HepG2 (cell line): ENCODE data around the gene CLDN14. TPM values are rescaled to one million over a fixed set of nuclear protein-coding genes. Genes with fewer than 3 reads are reported as not detected.

Experiments
- BRCA1 ChIP-seq: sonication (generic); formaldehyde crosslinking; IDR thresholded peaks from 2 replicates; pipeline ENCODE4 v1.4.0; 2020; ENCODE audit warnings: missing genetic modification reagents
- BRD4 ChIP-seq: sonication (generic); formaldehyde crosslinking; IDR thresholded peaks from 2 replicates; pipeline ENCODE4 v1.4.0; 2020; ENCODE audit warnings: missing genetic modification reagents
- CREBL2 ChIP-seq: sonication (generic); formaldehyde crosslinking; IDR thresholded peaks from 2 replicates; pipeline ENCODE4 v1.8.1; 2023; ENCODE audit warnings: missing genetic modification reagents, mild to moderate bottlenecking, borderline replicate concordance
- DNMT1 ChIP-seq: sonication (generic); formaldehyde crosslinking; IDR thresholded peaks from 2 replicates; pipeline ENCODE4 v1.5.1; 2020; ENCODE audit warnings: mild to moderate bottlenecking, missing genetic modification reagents
- DRAP1 ChIP-seq: IDR thresholded peaks from 2 replicates; pipeline ENCODE4 v1.6.1; 2016; ENCODE audit warnings: missing genetic modification reagents, missing compliant biosample characterization
- FOXK1 ChIP-seq: sonication (generic); formaldehyde crosslinking; IDR thresholded peaks from 2 replicates; pipeline ENCODE4 v1.4.0; 2020; ENCODE audit warnings: low read depth, missing genetic modification reagents, borderline replicate concordance
- HDAC1 ChIP-seq: sonication (generic); formaldehyde crosslinking; IDR thresholded peaks from 2 replicates; pipeline ENCODE4 v1.5.1; 2020; ENCODE audit warnings: mild to moderate bottlenecking, missing genetic modification reagents
- MEF2D ChIP-seq: sonication (generic); formaldehyde crosslinking; IDR thresholded peaks from 2 replicates; pipeline ENCODE4 v1.5.1; 2020; ENCODE audit warnings: mild to moderate bottlenecking, missing genetic modification reagents
- NCOR1 ChIP-seq: fragments of 200-600 bp; sonication (generic); IDR thresholded peaks from 2 replicates; pipeline ENCODE4 v1.7.0; 2017; ENCODE audit warnings: antibody characterized with exemption, low read length, borderline replicate concordance
- PITX1 ChIP-seq: sonication (generic); formaldehyde crosslinking; IDR thresholded peaks from 2 replicates; pipeline ENCODE4 v1.5.1; 2020; ENCODE audit warnings: mild to moderate bottlenecking, missing genetic modification reagents
- POLR2A ChIP-seq, 2 experiments: IDR thresholded peaks; 2 replicates each; pipeline ENCODE4 v1.6.1; 2011; ENCODE audit warnings: low read depth in 2 of 2, low read length in 2 of 2, mild to moderate bottlenecking in 1 of 2, moderate library complexity in 1 of 2; ENCODE audit not compliant: insufficient read depth in 1 of 2
- PRMT3 ChIP-seq: sonication (generic); formaldehyde crosslinking; IDR thresholded peaks from 2 replicates; pipeline ENCODE4 v1.8.1; 2022; ENCODE audit warnings: low read depth, mild to moderate bottlenecking, moderate library complexity, missing genetic modification reagents, borderline replicate concordance
- RARG ChIP-seq: sonication (generic); formaldehyde crosslinking; IDR thresholded peaks from 2 replicates; pipeline ENCODE4 v1.4.0; 2020; ENCODE audit warnings: low read depth, mild to moderate bottlenecking, missing genetic modification reagents
- SALL1 ChIP-seq: sonication (generic); formaldehyde crosslinking; IDR thresholded peaks from 2 replicates; pipeline ENCODE4 v1.8.0; 2022; ENCODE audit warnings: mild to moderate bottlenecking, missing genetic modification reagents
- SAP130 ChIP-seq: IDR thresholded peaks from 2 replicates; pipeline ENCODE4 v1.6.1; 2016; ENCODE audit warnings: low read depth
- SETDB1 ChIP-seq: sonication (generic); formaldehyde crosslinking; IDR thresholded peaks from 2 replicates; pipeline ENCODE4 v1.5.1; 2020; ENCODE audit warnings: missing genetic modification reagents, mild to moderate bottlenecking, borderline replicate concordance
- TCF7 ChIP-seq: sonication (generic); IDR thresholded peaks from 2 replicates; pipeline ENCODE4 v1.6.1; 2016; ENCODE audit warnings: antibody characterized with exemption, low read depth
- TEAD3 ChIP-seq: optimal IDR thresholded peaks from 2 replicates; pipeline ENCODE3; 2016; ENCODE audit warnings: borderline replicate concordance
- YY1 ChIP-seq: IDR thresholded peaks from 2 replicates; pipeline ENCODE4 v1.6.1; 2011; ENCODE audit warnings: low read length, low read depth, moderate library complexity, mild to moderate bottlenecking; ENCODE audit not compliant: insufficient read depth, insufficient replicate concordance
- ZBTB25 ChIP-seq: IDR thresholded peaks from 2 replicates; pipeline ENCODE4 v1.6.1; 2018; ENCODE audit warnings: missing genetic modification reagents
- ZFX ChIP-seq: sonication (generic); formaldehyde crosslinking; IDR thresholded peaks from 2 replicates; pipeline ENCODE4 v1.4.0; 2020; ENCODE audit warnings: mild to moderate bottlenecking, low read depth, missing genetic modification reagents, moderate library complexity
- ZFY ChIP-seq: sonication (generic); formaldehyde crosslinking; IDR thresholded peaks from 2 replicates; pipeline ENCODE4 v1.4.0; 2020; ENCODE audit warnings: missing genetic modification reagents
- ZNF18 ChIP-seq: sonication (generic); formaldehyde crosslinking; IDR thresholded peaks from 2 replicates; pipeline ENCODE4 v1.8.0; 2022; ENCODE audit warnings: mild to moderate bottlenecking, missing genetic modification reagents; ENCODE audit not compliant: insufficient replicate concordance
- ZNF263 ChIP-seq: sonication (generic); formaldehyde crosslinking; IDR thresholded peaks from 2 replicates; pipeline ENCODE4 v1.4.0; 2020; ENCODE audit warnings: missing genetic modification reagents
- ZNF276 ChIP-seq: sonication (generic); formaldehyde crosslinking; IDR thresholded peaks from 2 replicates; pipeline ENCODE4 v1.4.0; 2020; ENCODE audit warnings: mild to moderate bottlenecking, low read depth, missing genetic modification reagents
- ZNF510 ChIP-seq: sonication (generic); formaldehyde crosslinking; IDR thresholded peaks from 2 replicates; pipeline ENCODE4 v1.4.0; 2020; ENCODE audit warnings: low read depth, mild to moderate bottlenecking, missing genetic modification reagents
- polyA plus RNA-seq, 8 experiments: library from polyadenylated mRNA; depleted of rRNA in 3 of 8; stranded (reverse) in 7 of 8; unstranded in 1 of 8; fragments of >200 nt; fragmentation: Illumina TruSeq in 4 of 8; extraction: Trizol in 4 of 8; gene quantifications; 2 replicates each; pipeline versions ENCODE4 v1.2.1 to v1.2.3, GENCODE V29; 2011 to 2016; ENCODE audit warnings: low read depth in 4 of 8, missing spikeins in 1 of 8, mixed read lengths in 1 of 8; ENCODE audit not compliant: insufficient read depth in 1 of 8
- total RNA-seq, 5 experiments: library from RNA; depleted of rRNA; stranded (reverse); fragments of >200 nt; fragmentation: Illumina TruSeq; extraction: Trizol; gene quantifications; 2 replicates each; pipeline ENCODE4 v1.2.3, GENCODE V29; 2016; ENCODE audit warnings: low read depth in 1 of 5

Gene CLDN14
- total and polyA plus RNA-seq, 2 of the 13 experiments (the other 11 are each of a cell fraction or from before 2014, with no cell fraction given): 1.1 to 1.4 TPM

GRCh38 chr21:36478941-36479340, 981 bp downstream of the CLDN14 start (continued):
- peak; percentile 12 for TF ChIP-seq ZNF18 (CRISPR knock-in tag)
- no peak for TF ChIP-seq CREBL2 (CRISPR knock-in tag)
- 0 out of 2 replicates have a peak, but pooled peaks have one; percentile 8 for TF ChIP-seq RARG (CRISPR knock-in tag)
- TF ChIP-seq NCOR1: 0 out of 2 replicates have a peak, but pooled peaks have one; percentile 10
- TF ChIP-seq MEF2D (CRISPR knock-in tag): 0 out of 2 replicates have a peak, but pooled peaks have one; percentile 22
- no peak for TF ChIP-seq SETDB1 (CRISPR knock-in tag)
- TF ChIP-seq ZNF276 (CRISPR knock-in tag): 0 out of 2 replicates have a peak, but pooled peaks have one; percentile 67
- peak; percentile 83 for TF ChIP-seq ZNF263
- TF ChIP-seq BRCA1 (CRISPR knock-in tag): 0 out of 2 replicates have a peak, but pooled peaks have one; percentile 34
- peak; percentile 54; the same call in 1 of the 2 replicates for TF ChIP-seq ZFY (CRISPR knock-in tag)
- TF ChIP-seq ZBTB25 (CRISPR knock-in tag): 0 out of 2 replicates have a peak, but pooled peaks have one; percentile 6
- TF ChIP-seq ZNF510: no peak
- 0 out of 2 replicates have a peak, but pooled peaks have one; percentile 16 for TF ChIP-seq PRMT3 (CRISPR knock-in tag)
- peak; percentile 50; the same call in 1 of the 2 replicates for TF ChIP-seq SALL1 (CRISPR knock-in tag)
- peak; percentile 32; the same call in 1 of the 2 replicates for TF ChIP-seq HDAC1
- TF ChIP-seq ZFX: peak; percentile 73
- TF ChIP-seq YY1: no peak
- TF ChIP-seq TCF7: no peak
- TF ChIP-seq FOXK1 (CRISPR knock-in tag): peak; percentile 8; the same call in 1 of the 2 replicates
- no peak for TF ChIP-seq BRD4 (CRISPR knock-in tag)
- TF ChIP-seq DRAP1 (CRISPR knock-in tag): peak; percentile 22; the same call in 1 of the 2 replicates
- TF ChIP-seq PITX1 (CRISPR knock-in tag): 0 out of 2 replicates have a peak, but pooled peaks have one; percentile 29
- no peak for TF ChIP-seq TEAD3 (CRISPR knock-in tag)
- TF ChIP-seq POLR2A (IDR thresholded peaks at IDR 0.05; ENCODE audit: insufficient read depth in 1 of 2, low read depth in 2 of 2, low read length in 2 of 2): peak in 1 of 2 experiments; percentile 43; a peak in 1 of 4 replicates
- no peak for TF ChIP-seq DNMT1 (CRISPR knock-in tag)
- peak; percentile 12; the same call in 1 of the 2 replicates for TF ChIP-seq SAP130 (CRISPR knock-in tag)
